ENCODE measurements around the gene TNFRSF13B.
"Not testable (repeated sequence)": the region's sequence is repeated elsewhere in the genome, so short reads cannot be mapped to it uniquely, and the experiment has no call there.

TNFRSF13B gene

DNA sequence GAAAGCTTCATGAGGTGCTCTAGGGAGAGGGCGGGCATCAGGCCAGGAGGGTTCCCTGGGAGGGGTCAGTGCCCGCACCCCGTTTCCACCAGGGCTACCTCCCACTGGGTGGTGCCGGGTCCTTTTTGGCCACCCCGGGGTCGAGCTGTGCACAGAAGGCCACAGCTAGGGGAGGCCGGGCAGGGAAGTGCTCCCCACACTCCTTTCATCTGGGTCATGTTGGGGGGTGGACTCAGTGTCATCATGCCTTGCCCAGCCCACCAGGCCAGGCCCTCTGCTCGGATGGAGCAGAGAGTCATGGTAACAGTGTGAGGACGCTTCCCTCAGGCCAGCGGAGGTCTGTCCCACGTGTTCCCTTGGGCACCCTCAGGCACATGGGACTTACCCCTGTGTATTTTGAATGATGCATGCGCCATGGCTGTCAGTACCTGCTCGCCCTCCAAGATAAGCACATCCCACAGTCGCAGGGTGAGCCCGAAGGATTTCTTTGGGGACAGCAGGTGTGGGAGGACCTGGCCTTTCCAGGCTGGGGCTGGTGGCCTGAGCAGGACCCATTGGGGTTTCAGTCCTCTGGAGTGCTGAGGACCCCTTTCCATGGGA lies 46.4 kb downstream of the TNFRSF13B start:
- DNase-seq (ENCODE audit: low read depth): no peak

DNA sequence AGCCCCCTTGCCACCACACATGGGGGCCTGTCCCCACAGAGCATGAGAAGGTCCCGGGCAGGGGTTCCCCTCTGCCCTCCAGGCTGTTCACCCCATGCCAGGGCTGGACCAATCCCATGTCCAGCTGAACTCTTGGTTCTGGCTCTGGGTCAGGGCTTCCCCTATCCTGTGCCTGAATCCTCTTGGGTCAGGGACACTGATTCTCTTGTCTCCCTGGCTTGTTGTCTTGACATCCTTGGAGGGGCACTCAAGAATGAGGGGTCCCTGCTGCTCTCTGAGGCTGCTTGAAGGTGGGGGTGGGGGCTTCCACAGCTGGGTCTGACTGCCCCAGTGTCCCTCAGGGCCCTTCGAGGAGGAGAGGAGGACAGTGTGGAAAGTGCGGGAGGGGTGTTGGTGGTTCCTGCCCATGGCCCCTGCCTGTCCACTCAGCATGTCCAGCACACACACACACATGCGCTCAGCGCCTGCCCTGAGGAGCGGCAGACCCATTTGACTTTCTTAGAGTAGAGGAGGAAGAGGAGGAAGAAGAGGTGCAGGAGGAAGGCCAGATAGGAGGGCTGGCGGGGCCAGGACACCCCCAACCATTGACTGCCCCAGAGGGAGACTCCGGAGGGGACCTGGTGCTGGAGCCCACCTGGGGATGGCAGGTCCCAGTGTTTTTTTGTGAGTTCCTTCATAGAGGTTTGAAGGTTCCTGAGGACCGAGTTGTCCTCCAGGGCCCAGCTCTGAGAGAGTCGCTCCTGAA lies 47.0 kb downstream of the TNFRSF13B start:
- no peak for DNase-seq (ENCODE audit: low read depth)

DNA sequence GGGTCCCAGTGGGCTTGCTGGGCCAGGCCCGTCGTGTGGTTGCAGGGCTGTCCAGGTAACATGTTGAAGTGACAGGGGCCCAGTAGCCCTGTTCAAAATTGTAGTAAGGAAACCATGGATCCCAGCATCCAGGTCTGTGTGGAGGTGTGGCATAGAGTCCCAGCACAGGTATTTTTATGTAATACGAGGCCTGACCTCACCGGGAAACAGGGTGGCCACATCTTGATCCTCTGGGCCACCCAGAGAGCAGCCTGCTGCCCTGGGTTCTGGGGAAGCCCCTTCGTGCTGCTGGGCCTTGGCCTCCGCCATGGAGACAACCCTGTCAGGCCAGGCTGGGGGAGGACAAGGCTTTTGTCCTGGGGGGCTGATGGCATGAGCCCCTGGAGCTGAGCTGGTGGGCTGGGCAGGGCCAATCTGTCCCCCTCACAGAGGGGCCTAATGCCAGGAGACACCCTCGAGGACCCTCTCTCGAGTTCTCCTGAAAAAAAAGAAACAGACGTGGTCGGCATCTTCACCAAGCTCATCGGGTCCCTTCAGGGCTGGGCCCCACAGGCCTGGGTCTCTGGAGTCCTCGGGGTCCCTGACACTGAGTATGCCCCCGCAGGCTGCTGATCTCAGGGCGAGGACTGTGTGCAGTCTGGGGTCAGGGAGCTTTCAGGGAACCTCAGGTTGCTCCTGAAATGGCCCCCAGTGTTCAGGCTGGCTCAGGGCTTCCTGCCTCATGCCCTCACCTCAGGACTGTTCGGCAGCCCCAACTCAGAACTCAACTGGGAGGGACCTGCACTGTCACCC lies 47.8 kb downstream of the TNFRSF13B start:
- no peak for DNase-seq (ENCODE audit: low read depth)

DNA sequence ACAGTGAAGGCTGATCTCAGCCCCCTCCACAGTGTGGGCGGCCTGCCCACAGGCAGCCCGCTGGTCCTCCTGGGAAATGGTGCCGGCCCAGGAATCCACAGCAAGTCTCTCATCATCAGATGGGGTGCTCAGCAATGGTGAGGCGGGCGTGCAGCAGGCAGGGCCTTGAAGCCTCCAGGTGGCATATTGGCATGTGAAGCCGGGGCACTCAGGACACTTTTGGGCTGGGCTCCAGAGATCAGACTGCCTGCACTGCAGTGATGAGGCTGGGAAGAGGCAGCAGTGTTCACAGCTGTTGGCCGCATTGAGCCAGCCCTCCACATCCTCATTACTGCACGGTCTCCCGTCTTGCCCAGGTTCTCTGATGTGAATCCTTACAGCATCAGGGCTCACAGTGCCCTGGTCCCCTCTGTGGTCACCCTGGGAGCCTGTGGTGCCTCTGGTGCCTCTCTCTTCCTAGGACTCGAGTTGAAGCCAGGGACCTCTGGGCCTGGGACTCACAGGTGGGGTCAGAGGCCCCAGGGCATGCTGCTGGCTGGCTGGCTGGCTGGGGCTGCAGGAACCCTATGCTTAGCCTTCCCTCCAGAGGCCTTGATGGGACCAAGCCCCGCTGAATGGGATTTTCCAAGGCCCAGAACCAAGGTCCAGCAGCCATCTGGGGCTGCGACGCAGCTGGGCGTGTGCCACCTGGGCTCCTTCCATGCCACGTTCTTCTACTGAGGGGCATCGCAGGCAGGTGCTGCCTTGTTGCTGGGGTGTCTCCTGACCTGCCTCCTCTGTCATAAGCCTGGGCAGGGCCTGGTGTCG lies 48.6 kb downstream of the TNFRSF13B start:
- no peak for DNase-seq (ENCODE audit: low read depth)

DNA sequence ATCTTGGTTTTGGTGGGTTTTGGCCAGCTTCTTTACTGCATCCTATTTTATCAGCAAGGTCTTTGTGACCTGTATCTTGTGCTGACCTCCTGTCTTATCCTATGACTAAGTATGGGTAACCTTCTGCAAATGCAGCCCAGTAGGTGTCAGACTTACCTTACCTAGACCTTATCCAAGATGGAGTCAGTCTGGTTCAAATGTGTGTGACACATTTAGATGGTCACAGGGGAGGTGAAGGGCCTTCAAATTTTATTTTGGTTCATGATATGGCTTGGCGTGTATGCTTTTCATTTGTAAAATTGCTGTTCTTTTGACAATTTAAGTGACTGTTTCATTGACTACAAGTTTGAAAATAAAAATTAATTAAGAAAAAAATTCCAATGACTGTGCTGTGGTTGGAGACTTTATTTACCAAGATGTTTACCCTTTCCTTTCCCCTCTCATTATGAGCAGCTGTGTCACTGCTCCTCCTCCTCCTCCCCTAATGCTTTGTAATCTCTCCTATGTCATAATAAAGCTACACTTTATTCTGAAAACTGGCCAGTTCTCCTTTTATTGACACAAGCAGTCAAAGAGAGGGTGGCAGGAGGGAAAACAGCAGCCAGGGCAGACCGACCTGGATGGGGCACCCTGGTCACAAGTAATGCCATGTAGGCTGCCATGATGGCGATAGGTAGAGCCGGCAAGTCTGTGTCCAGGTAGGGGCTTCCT lies 49.4 kb downstream of the TNFRSF13B start:
- DNase-seq (ENCODE audit: low read depth): no peak

DNA sequence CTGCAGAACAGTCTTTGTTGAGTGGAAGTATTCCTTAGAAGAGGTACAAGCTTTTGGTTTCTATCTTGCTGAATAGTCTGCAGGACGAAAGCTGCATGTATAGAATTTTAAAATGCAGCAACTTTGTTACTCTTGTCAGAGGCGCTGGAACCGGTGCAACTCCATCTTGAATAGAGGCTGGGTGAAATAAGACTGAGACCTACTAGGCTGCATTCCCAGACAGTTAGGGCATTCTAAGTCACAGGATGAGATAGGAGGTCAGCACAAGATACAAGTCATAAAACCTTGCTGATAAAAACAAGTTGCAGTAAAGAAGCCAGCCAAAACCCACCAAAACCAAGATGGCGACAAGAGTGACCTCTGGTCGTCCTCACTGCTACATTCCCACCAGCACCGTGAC lies 50.5 kb downstream of the TNFRSF13B start:
- not testable (repeated sequence) for DNase-seq (ENCODE audit: low read depth)

DNA sequence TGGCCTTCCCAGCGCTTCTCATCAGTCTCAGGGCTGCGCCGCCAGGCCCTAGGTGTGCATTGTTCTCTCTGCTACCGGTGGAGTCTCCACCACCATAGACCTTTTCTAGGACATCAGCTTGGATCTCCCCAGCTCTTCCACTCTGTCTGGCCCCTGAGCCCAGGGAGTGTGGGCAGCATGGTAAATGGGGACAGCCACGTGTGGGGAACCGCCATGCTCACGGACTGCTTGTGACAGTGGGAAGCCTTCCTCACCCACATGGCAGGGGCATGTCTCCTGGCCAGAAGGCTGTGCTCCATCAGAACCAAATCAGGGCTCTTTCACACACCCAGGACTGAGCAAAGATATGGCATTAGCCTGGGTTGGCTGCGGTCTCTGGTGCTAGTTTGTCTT lies 51.3 kb downstream of the TNFRSF13B start:
- DNase-seq (ENCODE audit: low read depth): no peak

DNA sequence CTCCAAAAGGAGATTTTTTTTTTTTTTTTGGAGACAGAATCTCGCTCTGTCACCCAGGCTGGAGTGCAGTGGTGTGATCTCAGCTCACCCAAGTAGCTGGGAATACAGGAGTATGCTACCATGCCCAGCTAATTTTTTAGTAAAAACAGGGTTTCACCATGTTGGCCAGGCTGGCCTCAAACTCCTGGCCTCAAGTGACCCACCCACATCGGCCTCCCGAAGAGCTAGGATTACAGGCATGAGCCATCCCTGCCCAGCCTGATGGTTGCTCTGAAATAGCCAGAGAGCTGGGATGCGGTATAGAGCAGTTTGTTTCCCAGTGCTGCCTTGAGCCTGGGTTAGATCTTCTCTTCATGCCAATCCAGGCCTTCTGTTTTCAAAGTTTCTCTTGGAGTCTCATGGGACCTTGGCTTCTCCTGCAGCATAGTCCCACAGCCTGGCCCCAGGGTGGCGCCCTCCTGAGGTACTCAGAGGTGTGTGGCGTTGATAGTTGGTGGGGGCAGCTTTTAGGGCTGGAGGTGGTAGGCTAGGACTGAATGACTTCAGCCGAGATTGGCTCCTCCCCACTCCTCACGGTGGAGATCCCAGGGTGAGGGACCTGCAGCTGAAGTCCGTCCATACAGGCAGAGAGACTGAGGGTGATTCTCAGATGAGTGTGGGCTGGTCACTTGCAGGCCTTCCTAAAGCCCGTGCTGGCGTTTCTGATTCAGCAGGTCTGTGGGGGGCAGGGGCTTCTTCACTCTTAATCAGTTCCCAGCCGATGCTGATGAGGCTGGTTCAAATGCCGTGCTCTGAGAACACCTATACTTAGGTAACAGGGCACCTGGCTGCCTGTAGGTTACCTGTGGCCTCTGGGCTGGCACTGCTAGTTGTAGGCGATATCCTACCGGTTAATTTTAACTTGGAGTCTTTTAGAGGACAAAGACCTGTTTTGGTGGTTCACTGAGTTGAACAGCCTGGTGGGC lies 52.0 kb downstream of the TNFRSF13B start:
- DNase-seq (ENCODE audit: low read depth): no peak

DNA sequence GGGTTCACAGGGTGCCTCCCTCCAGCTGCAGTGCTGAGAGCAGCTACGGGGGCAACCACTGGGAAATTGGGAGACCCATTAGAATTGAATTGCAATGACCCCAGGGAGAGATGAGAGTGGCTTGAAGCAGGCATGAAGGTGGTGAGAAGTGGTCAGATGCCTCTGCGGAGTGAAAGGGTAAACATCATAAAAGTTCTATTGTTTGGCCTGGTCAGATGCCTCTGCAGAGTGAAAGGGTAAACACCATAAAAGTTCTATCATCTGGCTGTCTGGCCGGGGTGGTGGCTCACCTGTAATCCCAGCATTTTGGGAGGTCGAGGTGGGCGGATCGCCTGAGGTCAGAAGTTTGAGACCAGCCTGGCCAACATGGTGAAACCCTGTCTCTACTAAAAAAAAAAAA lies 53.5 kb downstream of the TNFRSF13B start:
- DNase-seq (ENCODE audit: low read depth): no peak

DNA sequence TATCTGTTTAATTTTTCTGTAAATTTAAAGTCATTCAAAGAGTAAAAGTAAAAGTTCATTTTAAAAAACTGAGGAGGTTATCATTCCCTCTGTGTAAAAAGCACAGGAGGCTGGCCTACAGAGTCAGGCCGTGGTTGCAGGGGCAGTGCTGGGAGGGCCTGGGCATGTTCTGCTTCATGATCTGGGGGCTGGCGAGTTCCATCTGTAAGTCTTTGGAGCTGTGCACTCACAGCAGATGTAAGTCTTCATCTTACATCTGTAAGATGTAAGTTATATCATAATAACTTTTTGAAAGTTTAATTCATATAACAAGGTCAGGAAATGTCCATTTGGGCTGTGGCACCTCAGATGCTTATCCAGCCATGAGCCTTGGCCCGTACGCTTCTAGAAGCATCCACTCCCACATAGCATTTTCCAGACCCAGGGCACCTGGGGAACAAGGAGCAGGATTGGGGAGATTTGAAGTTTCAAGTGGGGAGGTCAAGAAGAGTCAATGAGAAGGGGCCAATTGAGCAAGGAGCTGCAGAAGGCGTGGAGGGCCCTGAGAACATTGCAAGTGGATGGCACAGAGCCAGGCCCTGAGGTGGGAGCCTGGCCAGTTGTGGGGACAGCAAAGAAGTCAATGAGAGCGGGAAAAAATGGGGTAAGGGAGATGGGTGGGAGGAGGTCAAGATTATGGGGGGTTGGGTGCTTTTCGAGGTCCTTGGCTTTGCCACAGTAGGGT lies 54.1 kb downstream of the TNFRSF13B start:
- DNase-seq (ENCODE audit: low read depth): no peak

DNA sequence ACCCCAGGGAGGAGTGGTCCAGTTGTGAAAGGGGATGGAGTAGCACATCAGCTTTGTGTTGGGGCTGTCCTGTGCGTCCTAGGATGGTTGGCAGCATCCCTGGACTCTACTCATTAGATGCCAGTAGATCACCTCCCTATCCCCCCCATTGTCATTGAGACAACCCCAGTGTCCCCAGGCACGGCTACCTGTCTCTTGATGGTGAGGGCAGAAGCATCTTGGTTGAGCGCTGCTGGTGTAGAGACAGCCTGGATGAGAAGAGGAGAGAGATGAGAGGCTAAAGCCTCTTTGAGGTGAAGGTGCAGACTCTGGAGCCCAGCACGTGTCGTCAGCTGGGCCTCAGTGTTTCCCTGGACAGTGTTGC lies 55.4 kb downstream of the TNFRSF13B start:
- no peak for DNase-seq (ENCODE audit: low read depth)

DNA sequence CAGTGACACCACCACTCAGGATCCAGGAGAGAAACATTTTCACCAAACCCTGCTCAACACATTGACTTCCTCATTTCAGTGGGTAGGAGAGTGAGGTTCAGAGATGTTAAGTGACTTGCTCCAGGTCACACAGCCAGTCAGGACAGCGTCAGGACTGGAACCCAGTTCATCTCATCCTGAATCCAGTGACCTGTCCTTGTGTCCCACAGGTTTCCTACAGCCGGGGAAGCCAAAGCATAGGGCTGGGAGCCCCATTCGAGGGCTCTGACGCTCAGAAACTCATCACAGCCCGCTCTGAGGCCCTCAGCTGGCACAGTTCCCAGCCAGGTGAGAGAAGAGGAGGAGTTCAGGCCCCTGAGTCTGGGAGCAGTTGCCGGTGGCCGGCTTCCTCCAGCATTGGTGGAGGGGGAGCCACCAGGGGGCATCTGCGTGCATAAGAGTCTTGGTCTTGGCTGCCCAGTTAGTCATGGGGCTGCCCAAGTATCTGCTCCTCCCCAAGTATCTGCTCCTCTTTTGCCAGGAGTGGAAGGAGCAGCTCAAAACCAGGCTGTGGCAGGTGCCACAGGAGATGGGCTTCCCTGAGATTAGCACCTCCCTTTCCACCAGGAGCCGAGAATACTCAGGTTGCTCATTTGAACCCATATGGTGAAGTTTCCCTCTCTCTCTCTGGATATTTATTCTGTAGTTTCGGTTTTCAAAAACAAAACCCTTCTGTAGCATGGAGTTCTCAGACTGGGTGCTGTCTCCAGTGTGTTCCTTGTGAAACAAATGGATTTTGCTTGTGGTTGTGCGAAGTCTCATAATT lies 56.0 kb downstream of the TNFRSF13B start:
- DNase-seq (ENCODE audit: low read depth): no peak

DNA sequence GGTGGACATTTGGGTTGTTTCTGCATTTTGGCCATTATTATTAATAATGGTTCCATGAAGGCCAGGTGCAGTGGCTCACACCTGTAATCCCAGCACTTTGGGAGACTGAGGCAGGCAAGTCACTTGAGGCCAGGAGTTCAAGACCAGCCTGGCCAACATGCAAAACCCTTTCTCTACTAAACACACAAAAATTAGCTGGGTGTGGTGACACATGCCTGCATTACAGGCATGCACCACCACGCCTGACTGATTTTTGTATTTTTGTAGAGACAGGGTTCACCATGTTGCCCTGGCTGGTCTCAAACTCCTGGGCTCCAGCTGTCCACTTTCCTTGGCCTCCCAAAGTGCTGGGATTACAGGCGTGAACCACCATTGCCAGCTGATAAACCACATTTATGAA lies 58.5 kb downstream of the TNFRSF13B start:
- DNase-seq (ENCODE audit: low read depth): no peak

DNA sequence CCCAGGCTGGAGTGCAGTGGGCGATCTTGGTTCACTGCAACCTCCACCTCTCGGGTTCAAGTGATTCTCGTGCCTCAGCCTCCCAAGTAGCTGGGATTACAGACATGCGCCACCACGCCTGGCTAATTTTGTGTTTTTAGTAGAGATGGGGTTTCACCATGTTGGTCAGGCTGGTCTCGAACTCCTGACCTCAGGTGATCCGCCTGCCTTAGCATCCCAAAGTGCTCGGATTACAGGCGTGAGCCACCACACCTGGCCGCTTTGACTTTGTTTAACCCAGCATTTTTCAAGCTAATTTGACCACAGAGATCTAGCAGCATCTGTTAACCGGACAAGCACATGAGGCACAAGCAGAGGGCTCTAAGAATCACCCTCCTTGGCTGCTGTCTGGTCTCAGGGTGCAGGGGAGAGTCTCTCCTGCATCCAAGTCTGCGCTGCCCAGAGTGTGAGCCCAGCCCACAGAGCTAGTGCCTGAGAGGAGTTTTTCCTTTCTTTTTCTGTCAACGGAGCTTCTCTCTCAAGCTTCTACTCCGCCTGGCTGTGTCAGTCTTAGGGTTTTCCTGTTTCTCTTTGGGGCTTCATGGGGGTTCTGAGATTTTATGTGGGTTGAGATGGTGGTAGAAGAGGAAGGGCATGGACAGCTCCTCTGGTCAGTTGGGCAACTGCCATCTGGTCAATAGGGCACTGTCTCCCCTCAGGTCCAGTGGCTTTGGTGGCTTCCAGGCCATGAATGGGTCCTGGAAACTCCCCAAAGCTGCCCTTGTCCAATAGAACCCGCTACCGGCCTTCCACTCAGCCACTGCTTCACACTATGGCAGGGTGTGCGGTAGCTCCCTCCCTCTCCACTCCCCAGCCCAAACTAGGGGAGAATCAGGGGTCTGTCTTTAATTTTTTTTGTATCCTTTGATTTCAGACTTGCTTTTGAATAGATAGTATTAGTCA lies 59.6 kb downstream of the TNFRSF13B start:
- DNase-seq (ENCODE audit: low read depth): no peak

DNA sequence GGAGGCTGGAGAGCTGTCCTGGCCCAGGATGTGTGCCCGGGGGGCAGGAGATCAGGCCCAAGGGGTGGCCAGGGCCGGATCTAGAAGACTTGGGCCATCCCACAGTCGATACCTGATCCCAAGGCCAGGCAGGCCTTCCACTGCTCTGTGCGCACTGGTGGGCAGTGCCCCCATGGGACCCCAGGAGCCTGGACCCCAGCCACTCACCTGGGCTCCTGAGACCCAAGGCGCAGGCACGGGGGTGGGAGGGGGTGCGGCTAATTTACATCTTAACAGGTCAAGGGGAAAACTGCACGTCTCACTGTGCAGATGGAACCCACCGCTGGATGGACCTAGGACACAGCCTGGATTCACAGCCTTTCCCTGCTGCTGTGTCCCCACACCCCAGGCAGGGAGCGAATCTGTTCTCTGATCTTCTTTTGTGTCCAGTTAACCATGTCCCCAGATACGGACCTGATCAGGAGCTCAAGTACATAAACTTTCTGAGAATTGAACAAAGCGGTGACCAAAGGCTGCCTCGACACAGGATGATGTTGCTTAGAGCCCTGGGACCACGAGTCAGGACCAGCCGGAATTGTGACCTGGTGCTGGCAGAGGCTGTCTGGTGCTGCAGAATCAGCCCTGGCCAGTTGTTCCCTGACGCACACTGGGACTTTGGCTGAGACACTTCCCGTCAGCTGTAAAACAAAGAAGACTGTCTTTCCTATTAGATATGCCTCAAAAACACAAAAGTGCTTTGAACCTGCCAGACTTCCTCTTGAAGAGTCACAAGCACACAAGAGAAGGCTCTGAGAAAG lies 60.6 kb downstream of the TNFRSF13B start:
- DNase-seq (ENCODE audit: low read depth): no peak

DNA sequence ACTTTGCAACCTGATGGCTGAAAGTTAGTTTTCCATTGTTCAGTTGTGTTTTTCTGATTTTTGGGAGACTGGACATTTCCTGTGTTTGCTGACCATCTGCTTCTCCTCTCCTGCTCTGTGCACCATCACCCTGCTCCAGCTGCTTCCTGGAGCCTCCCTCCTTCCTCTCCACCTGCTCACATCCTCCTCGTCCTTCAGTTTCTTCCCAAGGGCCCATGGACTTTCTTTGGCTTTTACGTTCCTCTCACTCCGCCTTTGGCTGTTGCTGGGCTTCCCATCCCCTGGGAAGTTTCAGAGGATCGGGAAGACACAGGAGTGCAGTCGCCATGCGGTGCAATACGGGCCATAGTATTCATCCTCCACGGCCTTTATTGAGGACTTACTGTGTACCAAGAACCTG lies 61.6 kb downstream of the TNFRSF13B start:
- DNase-seq (ENCODE audit: low read depth): no peak
